Measurements from ENCODE around the gene INS. TPM values are rescaled to one million over a fixed set of nuclear protein-coding genes. Genes with fewer than 3 reads are reported as not detected.

Gene INS
- total RNA-seq, 1 experiment from 2014 or later: not detected

- Histone ChIP-seq H3K27ac (ENCODE audit: low read depth, low read length, poor library complexity, severe bottlenecking) (no peak overlapping the region), H3K4me1 (ENCODE audit: insufficient read depth, low read length, poor library complexity, severe bottlenecking) (no peaks in the 10 kb centered on the region), H3K36me3 (ENCODE audit: insufficient read depth, low read length, poor library complexity, severe bottlenecking) (no peaks in the 10 kb centered on the region), H3K9me3 (ENCODE audit: low read depth, low read length, poor library complexity, severe bottlenecking) (no peaks in the 10 kb centered on the region), H3K27me3 (replicated peaks; ENCODE audit: insufficient read depth, low read depth, low read length, poor library complexity) (no peaks in the 10 kb centered on the region), H3K4me3 (ENCODE audit: low read depth, low read length, poor library complexity, severe bottlenecking) (no peak overlapping the region)
- ChIA-PET POLR2A (ENCODE audit: low non-redundant PET) (no interaction called here), CTCF (no interaction called here)
- BruUV-seq (replicated peaks): no TSS peak
- TF ChIP-seq EZH2 (IDR thresholded peaks at IDR 0.05; ENCODE audit: borderline replicate concordance, low read depth, low read length, poor library complexity, severe bottlenecking) (no peak), CTCF (conservative IDR thresholded peaks at IDR 0.05; ENCODE audit: low read depth, low read length) (no peak)
- intact Hi-C loops (cut with micrococcal nuclease; ENCODE audit: unreplicated experiment): no loop called here
- DNase-seq (ENCODE audit: low spot score): no peak
These were observed 1.2 kb downstream of the INS start for GRCh38 chr11:2159536-2160413.

- ChIA-PET POLR2A (ENCODE audit: low non-redundant PET) (no interaction called here), CTCF (no interaction called here)
- Histone ChIP-seq H3K4me3 (ENCODE audit: low read depth, low read length, poor library complexity, severe bottlenecking) (no peak overlapping the region), H3K9me3 (ENCODE audit: low read depth, low read length, poor library complexity, severe bottlenecking) (no peaks in the 10 kb centered on the region), H3K27me3 (replicated peaks; ENCODE audit: insufficient read depth, low read depth, low read length, poor library complexity) (no peaks in the 10 kb centered on the region), H3K27ac (ENCODE audit: low read depth, low read length, poor library complexity, severe bottlenecking) (no peak overlapping the region), H3K4me1 (ENCODE audit: insufficient read depth, low read length, poor library complexity, severe bottlenecking) (no peaks in the 10 kb centered on the region), H3K36me3 (ENCODE audit: insufficient read depth, low read length, poor library complexity, severe bottlenecking) (no peaks in the 10 kb centered on the region)
- no peak for DNase-seq (ENCODE audit: low spot score)
- BruUV-seq (replicated peaks): no TSS peak
- intact Hi-C loops (cut with micrococcal nuclease; ENCODE audit: unreplicated experiment): no loop called here
- TF ChIP-seq CTCF (conservative IDR thresholded peaks at IDR 0.05; ENCODE audit: low read depth, low read length): no peak
- no peak for TF ChIP-seq EZH2 (IDR thresholded peaks at IDR 0.05; ENCODE audit: borderline replicate concordance, low read depth, low read length, poor library complexity, severe bottlenecking)
These were observed 2.0 kb downstream of the INS start for GRCh38 chr11:2158966-2159365.

- BruUV-seq (replicated peaks): no TSS peak
- Histone ChIP-seq H3K9me3 (ENCODE audit: low read depth, low read length, poor library complexity, severe bottlenecking) (no peaks in the 10 kb centered on the region), H3K4me1 (ENCODE audit: insufficient read depth, low read length, poor library complexity, severe bottlenecking) (no peaks in the 10 kb centered on the region), H3K27me3 (replicated peaks; ENCODE audit: insufficient read depth, low read depth, low read length, poor library complexity) (no peaks in the 10 kb centered on the region), H3K36me3 (ENCODE audit: insufficient read depth, low read length, poor library complexity, severe bottlenecking) (no peaks in the 10 kb centered on the region), H3K27ac (ENCODE audit: low read depth, low read length, poor library complexity, severe bottlenecking) (no peak overlapping the region), H3K4me3 (ENCODE audit: low read depth, low read length, poor library complexity, severe bottlenecking) (no peak overlapping the region)
- intact Hi-C loops (cut with micrococcal nuclease; ENCODE audit: unreplicated experiment): no loop called here
- POLR2A ChIA-PET (ENCODE audit: low non-redundant PET): no interaction called here
- CTCF ChIA-PET: no interaction called here
- TF ChIP-seq EZH2 (IDR thresholded peaks at IDR 0.05; ENCODE audit: borderline replicate concordance, low read depth, low read length, poor library complexity, severe bottlenecking) (no peak), CTCF (conservative IDR thresholded peaks at IDR 0.05; ENCODE audit: low read depth, low read length) (no peak)
- DNase-seq (ENCODE audit: low spot score): no peak
These were observed 2.7 kb downstream of the INS start for GRCh38 chr11:2158296-2158737.
